Ascending aorta (tissue), 2 donors: ENCODE measurements around the gene B4GALNT1. TPM values are rescaled to one million over a fixed set of nuclear protein-coding genes. Genes with fewer than 3 reads are reported as not detected.

Experiments used
- DNase-seq, 2 donors: peaks; one replicate each; pipeline ENCODE4 v3.0.0-alpha.2; 2019; ENCODE audit warnings: low spot score in 2 of 2
- H3K27ac ChIP-seq, 2 donors: fragments of 200-600 bp; sonication (generic); one replicate each; pipeline ENCODE4 v1.5.1; 2016 to 2017; ENCODE audit warnings: mild to moderate bottlenecking in 1 of 2
- H3K27me3 ChIP-seq: fragments of 200-600 bp; sonication (generic); one replicate; pipeline ENCODE4 v1.5.1; 2017
- H3K36me3 ChIP-seq, 2 donors: fragments of 200-600 bp; sonication (generic); one replicate each; pipeline ENCODE4 v1.5.1; 2016
- H3K4me1 ChIP-seq, 2 donors: fragments of 200-600 bp; sonication (generic); one replicate each; pipeline ENCODE4 v1.5.1; 2016 to 2017; ENCODE audit warnings: mild to moderate bottlenecking in 1 of 2
- H3K4me3 ChIP-seq, 2 donors: fragments of 200-600 bp; sonication (generic); one replicate each; pipeline ENCODE4 v1.5.1; 2016 to 2017; ENCODE audit warnings: mild to moderate bottlenecking in 1 of 2
- H3K9me3 ChIP-seq, 2 donors: fragments of 200-600 bp; sonication (generic); one replicate each; pipeline ENCODE4 v1.5.1; 2016
- intact Hi-C: fragments of 100-400 bp; cut with DNase I; formaldehyde crosslinking; loops from one replicate; pipeline ENCODE4 v1.15.1; 2023
- total RNA-seq: library from RNA; depleted of rRNA; stranded (reverse); fragments of >200 nt; gene quantifications from one replicate; pipeline ENCODE4 v1.1.0, GENCODE V29; 2016
- TF ChIP-seq, protein P1 (sequence below), 3 experiments: fragments of 200-600 bp in 2 of 3; fragments of 450-650 bp in 1 of 3; sonication (generic) in 2 of 3; IDR thresholded peaks; one replicate each; pipeline ENCODE4 v1.5.1; 2016 to 2019; ENCODE audit warnings: antibody characterized with exemption in 3 of 3, mild to moderate bottlenecking in 1 of 3, moderate library complexity in 1 of 3

The B4GALNT1 gene
- total RNA-seq, 1 donor from 2014 or later: 16.6 TPM

DNA sequence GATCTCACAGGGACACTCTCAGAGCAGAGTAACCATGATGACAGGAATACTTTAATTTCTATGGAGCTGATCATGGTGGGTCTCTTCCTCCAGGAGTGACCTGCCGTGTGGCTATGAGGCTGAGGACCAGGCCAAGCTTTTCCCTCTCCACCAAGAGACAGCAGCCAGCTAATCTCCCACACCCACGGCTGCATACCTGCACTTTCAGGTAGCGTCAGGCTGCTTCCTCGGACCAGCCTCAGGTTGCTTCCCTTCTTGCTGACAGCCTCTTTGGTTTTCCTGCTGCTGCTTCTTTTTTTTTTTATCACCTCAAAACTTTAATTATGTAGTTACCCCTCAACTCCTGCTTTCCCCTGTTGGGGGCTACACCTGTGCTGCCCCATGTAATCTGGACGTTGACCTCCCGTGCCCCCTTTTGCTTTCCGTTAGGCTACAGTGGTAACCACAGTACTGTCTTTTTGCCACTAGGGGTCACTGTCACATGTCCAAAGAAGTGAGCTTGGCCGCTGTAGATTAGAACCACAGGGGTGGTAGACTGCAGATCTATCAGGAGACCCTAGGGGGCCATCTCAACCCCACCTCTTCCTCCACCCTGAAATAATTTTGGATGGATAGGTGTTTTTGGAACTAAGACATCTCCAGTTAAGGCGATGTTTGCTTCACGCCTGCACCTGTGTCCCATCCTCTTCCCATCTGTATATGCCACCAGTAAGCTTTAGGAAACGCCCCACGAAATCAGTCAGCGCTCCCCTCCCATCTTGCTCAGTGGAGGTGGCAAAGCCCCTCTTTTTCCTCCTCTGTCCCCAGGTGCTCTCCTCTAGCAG is 49.8 kb downstream of the B4GALNT1 start:
- TF ChIP-seq, protein P1, sequence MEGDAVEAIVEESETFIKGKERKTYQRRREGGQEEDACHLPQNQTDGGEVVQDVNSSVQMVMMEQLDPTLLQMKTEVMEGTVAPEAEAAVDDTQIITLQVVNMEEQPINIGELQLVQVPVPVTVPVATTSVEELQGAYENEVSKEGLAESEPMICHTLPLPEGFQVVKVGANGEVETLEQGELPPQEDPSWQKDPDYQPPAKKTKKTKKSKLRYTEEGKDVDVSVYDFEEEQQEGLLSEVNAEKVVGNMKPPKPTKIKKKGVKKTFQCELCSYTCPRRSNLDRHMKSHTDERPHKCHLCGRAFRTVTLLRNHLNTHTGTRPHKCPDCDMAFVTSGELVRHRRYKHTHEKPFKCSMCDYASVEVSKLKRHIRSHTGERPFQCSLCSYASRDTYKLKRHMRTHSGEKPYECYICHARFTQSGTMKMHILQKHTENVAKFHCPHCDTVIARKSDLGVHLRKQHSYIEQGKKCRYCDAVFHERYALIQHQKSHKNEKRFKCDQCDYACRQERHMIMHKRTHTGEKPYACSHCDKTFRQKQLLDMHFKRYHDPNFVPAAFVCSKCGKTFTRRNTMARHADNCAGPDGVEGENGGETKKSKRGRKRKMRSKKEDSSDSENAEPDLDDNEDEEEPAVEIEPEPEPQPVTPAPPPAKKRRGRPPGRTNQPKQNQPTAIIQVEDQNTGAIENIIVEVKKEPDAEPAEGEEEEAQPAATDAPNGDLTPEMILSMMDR (IDR thresholded peaks at IDR 0.05): peak; percentile 91 to 93 (median 92)
- peak in 1 of 2 donors; percentile 86 for DNase-seq
- Histone ChIP-seq H3K4me1 (no peaks in the 10 kb centered on the region), H3K27ac (no peak overlapping the region), H3K36me3 (no peaks in the 10 kb centered on the region), H3K4me3 (no peak overlapping the region), H3K9me3 (no peaks in the 10 kb centered on the region), H3K27me3 (no peaks in the 10 kb centered on the region)
- intact Hi-C loops: loop anchor here (1.0 kb wide), 1 partner anchor 38 kb away; no protein-coding TSS in a partner anchor

DNA sequence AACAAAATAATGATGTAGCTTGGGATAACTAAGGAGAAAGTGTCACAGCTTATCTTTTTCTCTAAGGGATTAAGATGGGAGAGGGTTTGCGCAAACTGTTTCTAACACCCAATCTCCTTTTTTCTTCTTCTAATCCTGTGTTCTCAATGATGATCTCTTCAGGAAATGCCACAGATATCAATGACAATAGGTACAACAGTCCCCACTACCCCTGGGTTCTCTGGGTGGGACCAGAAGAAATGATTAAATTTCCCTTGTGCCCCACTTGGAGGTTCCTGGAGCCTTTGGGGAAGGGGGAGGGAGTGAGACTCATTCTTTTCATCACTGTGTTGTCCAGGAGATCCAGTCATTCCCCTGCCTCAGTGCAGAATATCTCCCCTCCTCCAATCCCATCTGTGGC is 50.6 kb downstream of the B4GALNT1 start:
- TF ChIP-seq, protein P1 (IDR thresholded peaks at IDR 0.05): no peak
- no peaks in the 10 kb centered on the region for H3K4me1 ChIP-seq
- H3K9me3 ChIP-seq: no peaks in the 10 kb centered on the region
- peaks cover 0 to 5% of the 10 kb centered on the region in 2 donors for H3K36me3 ChIP-seq
- no peak overlapping the region for H3K4me3 ChIP-seq
- no peak for DNase-seq
- no peaks in the 10 kb centered on the region for H3K27me3 ChIP-seq
- intact Hi-C loops: no loop called here
- H3K27ac ChIP-seq: no peak overlapping the region

DNA sequence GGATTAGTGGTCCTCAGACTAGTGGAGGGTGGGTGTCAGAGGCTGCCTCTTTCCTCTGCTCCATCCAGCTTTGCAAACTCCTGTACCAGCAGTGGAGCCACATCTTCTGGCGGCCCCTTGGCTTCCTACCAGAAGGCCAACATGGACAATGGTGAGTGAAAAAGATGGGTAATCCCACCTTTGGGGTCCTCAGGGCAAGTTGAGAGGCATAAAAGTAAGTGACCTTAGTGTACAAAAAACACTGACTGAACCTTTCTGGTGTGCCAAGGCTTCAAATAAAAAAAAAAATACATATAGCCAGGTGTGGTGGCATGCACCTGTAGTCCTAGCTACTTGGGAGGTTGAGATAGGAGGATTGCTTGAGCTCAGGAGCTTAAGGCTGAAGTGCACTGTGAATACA is 51.2 kb downstream of the B4GALNT1 start:
- Histone ChIP-seq H3K9me3 (no peaks in the 10 kb centered on the region), H3K27ac (no peak overlapping the region), H3K4me3 (no peak overlapping the region), H3K27me3 (no peaks in the 10 kb centered on the region), H3K4me1 (no peaks in the 10 kb centered on the region), H3K36me3 (peaks cover 3 to 5% of the 10 kb centered on the region in 2 donors)
- no peak for DNase-seq
- intact Hi-C loops: no loop called here
- TF ChIP-seq, protein P1 (IDR thresholded peaks at IDR 0.05): no peak

DNA sequence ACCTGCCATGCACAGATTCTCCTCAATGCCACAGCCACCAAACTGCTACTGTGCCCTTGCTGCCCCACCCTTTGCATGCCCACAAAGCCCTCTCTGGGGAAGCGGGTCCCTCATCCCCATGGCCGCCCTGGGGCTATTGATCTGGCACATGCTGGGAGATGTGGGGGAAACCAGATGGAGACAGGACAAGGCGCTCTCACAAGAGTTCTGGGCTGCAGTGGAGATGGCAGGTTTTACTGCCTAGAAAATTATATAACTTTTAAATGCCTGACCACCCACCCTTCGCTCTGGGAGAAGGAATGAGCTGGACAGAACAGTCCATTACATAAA is 52.6 kb downstream of the B4GALNT1 start:
- no peaks in the 10 kb centered on the region for H3K9me3 ChIP-seq
- no peak for DNase-seq
- H3K27ac ChIP-seq: no peak overlapping the region
- no peaks in the 10 kb centered on the region for H3K27me3 ChIP-seq
- no peaks in the 10 kb centered on the region for H3K4me1 ChIP-seq
- intact Hi-C loops: no loop called here
- no peak overlapping the region for H3K4me3 ChIP-seq
- TF ChIP-seq, protein P1 (IDR thresholded peaks at IDR 0.05): no peak
- peaks cover 11 to 12% of the 10 kb centered on the region in 2 donors for H3K36me3 ChIP-seq

DNA sequence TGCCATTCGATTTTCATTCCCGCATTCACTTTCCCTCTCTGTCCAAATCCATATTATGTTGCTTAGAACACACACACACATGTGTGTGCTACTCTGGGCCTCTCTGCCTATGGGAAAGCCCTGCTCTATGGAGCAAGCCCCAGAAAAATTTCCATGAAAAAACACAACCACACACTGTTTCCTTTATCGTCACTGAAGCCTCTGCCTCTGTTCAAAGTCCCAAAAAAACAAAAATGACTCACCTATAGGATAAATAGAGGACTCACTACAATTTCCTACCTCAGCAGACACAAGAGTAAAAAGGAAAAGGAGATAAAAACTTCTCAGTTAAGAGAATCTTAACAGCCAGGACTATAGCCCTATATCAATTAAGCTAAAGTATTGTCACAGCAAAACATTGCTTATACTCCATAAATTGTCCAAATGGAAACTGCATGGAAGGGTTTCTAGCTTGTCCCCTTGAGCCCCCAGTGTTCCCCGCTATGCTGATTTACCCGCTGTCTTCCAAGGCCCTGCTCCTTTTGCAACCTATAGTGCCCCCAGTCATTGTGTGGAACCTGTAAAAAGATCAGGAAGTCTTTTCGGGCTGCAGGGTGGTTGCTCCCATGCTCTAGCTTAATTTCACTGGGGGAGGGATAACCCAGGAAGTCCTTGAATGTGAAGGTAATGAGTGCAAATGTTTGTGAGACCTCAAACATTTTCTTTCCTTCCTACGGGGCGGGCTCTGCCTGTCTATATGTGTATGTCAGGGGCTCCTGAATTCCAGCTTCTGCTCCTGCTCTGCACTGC is 53.1 kb downstream of the B4GALNT1 start:
- intact Hi-C loops: no loop called here
- TF ChIP-seq, protein P1 (IDR thresholded peaks at IDR 0.05): no peak
- no peaks in the 10 kb centered on the region for H3K27me3 ChIP-seq
- H3K4me3 ChIP-seq: no peak overlapping the region
- DNase-seq: no peak
- H3K27ac ChIP-seq: no peak overlapping the region
- H3K9me3 ChIP-seq: no peaks in the 10 kb centered on the region
- H3K36me3 ChIP-seq: peaks cover 11 to 15% of the 10 kb centered on the region in 2 donors
- no peaks in the 10 kb centered on the region for H3K4me1 ChIP-seq
